NB4 (cell line): ENCODE measurements around the gene ARVCF.

Source experiments
- CTCF ChIP-seq: IDR thresholded peaks from one replicate; pipeline ENCODE4 v1.5.1; 2012; ENCODE audit warnings: low read depth, low read length
- MYC ChIP-seq: IDR thresholded peaks from 2 replicates; pipeline ENCODE4 v1.6.1; 2011; ENCODE audit warnings: low read depth, low read length
- POLR2A ChIP-seq: IDR thresholded peaks from 2 replicates; pipeline ENCODE4 v1.6.1; 2011; ENCODE audit warnings: mild to moderate bottlenecking; ENCODE audit not compliant: insufficient read length; ENCODE audit errors: extremely low read depth
- TF ChIP-seq, protein P1 (sequence below): IDR thresholded peaks from 2 replicates; pipeline ENCODE4 v1.6.1; 2011; ENCODE audit warnings: low read depth, low read length

GRCh38 chr22:19962909-19963806, 53.5 kb downstream of the ARVCF start:
- TF ChIP-seq CTCF = no peak
- TF ChIP-seq, protein P1, sequence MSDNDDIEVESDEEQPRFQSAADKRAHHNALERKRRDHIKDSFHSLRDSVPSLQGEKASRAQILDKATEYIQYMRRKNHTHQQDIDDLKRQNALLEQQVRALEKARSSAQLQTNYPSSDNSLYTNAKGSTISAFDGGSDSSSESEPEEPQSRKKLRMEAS = no peak
- no peak for TF ChIP-seq POLR2A
- no peak for TF ChIP-seq MYC
